Chondrocyte (in vitro differentiated cells): ENCODE data around the gene ZNF174. TPM values are rescaled to one million over a fixed set of nuclear protein-coding genes. Genes with fewer than 3 reads are reported as not detected.
A peak's percentile ranks its signal among the peaks of the same experiment; 100 is the strongest.

Source experiments
- DNase-seq: peaks from one replicate; pipeline ENCODE4 v3.0.0; 2021; ENCODE audit warnings: mixed read lengths, low spot score
- H3K27ac Mint-ChIP-seq: one replicate; pipeline ENCODE4 v1.8.0; 2021; ENCODE audit warnings: mild to moderate bottlenecking, moderate library complexity, mixed read lengths; ENCODE audit not compliant: unreplicated experiment
- H3K27me3 Mint-ChIP-seq: 2 replicates; pipeline ENCODE4 v1.8.0; 2021; ENCODE audit warnings: low read depth, mixed read lengths
- H3K36me3 Mint-ChIP-seq: 2 replicates; pipeline ENCODE4 v1.8.0; 2021; ENCODE audit warnings: low read depth, mixed read lengths
- H3K4me1 Mint-ChIP-seq: 2 replicates; pipeline ENCODE4 v1.8.0; 2021; ENCODE audit warnings: low read depth, mild to moderate bottlenecking, mixed read lengths
- H3K4me3 Mint-ChIP-seq: one replicate; pipeline ENCODE4 v1.8.0; 2021; ENCODE audit warnings: mild to moderate bottlenecking, moderate library complexity, mixed read lengths; ENCODE audit not compliant: unreplicated experiment
- H3K9me3 Mint-ChIP-seq: 2 replicates; pipeline ENCODE4 v1.8.0; 2021; ENCODE audit warnings: low read depth, mixed read lengths
- CTCF ChIP-seq: fragments of 200-600 bp; sonication (generic); IDR thresholded peaks from 2 replicates; pipeline ENCODE4 v1.5.0; 2021; ENCODE audit warnings: antibody characterized with exemption, mild to moderate bottlenecking, moderate library complexity
- total RNA-seq: library from RNA; stranded (reverse); gene quantifications from 3 replicates; pipeline ENCODE4 v1.2.1, GENCODE V29; 2021

ZNF174 gene
- total RNA-seq, 1 donor from 2014 or later, result 10.6 TPM

GRCh38 chr16:3439637-3440036 is 38.6 kb downstream of the ZNF174 start:
- no peak overlapping the region for H3K27ac Mint-ChIP-seq
- peaks cover 10% of the 10 kb centered on the region for H3K9me3 Mint-ChIP-seq
- H3K36me3 Mint-ChIP-seq, result peaks cover 18% of the 10 kb centered on the region
- TF ChIP-seq CTCF, result no peak
- peaks cover 12% of the 10 kb centered on the region for H3K4me1 Mint-ChIP-seq
- H3K4me3 Mint-ChIP-seq, result no peak overlapping the region
- H3K27me3 Mint-ChIP-seq, result no peaks in the 10 kb centered on the region
- no peak for DNase-seq

GRCh38 chr16:3443108-3444031 is 42.4 kb downstream of the ZNF174 start, which contains the start of the genes NAA60 and ZNF597:
NAA60 (plus strand) TSS chr16:3443680; CDS start chr16:3476228, 32,548 bp downstream.
ZNF597 (minus strand) TSS chr16:3443504; CDS start chr16:3443153, 351 bp downstream.
- Mint-ChIP-seq H3K27ac (peak within 1 kb of the TSS; percentile 98), H3K9me3 (peaks cover 10% of the 10 kb centered on the region), H3K4me3 (peak within 1 kb of the TSS; percentile 93), H3K27me3 (no peaks in the 10 kb centered on the region), H3K4me1 (peaks cover 15% of the 10 kb centered on the region), H3K36me3 (peaks cover 18% of the 10 kb centered on the region)
- TF ChIP-seq CTCF, result no peak
- DNase-seq, result no peak

GRCh38 chr16:3444032-3444388 is 43.0 kb downstream of the ZNF174 start:
- peak overlapping the region; percentile 93 for H3K4me3 Mint-ChIP-seq
- peaks cover 20% of the 10 kb centered on the region for H3K36me3 Mint-ChIP-seq
- peaks cover 10% of the 10 kb centered on the region for H3K9me3 Mint-ChIP-seq
- peak; percentile 22 for TF ChIP-seq CTCF
- no peak for DNase-seq
- H3K27me3 Mint-ChIP-seq, result no peaks in the 10 kb centered on the region
- H3K27ac Mint-ChIP-seq, result peak overlapping the region; percentile 98
- H3K4me1 Mint-ChIP-seq, result peaks cover 15% of the 10 kb centered on the region

GRCh38 chr16:3454093-3454492 is 53.1 kb downstream of the ZNF174 start:
- Mint-ChIP-seq H3K36me3 (peaks cover 5% of the 10 kb centered on the region), H3K27me3 (no peaks in the 10 kb centered on the region), H3K27ac (no peak overlapping the region), H3K4me1 (peaks cover 17% of the 10 kb centered on the region), H3K4me3 (no peak overlapping the region), H3K9me3 (no peaks in the 10 kb centered on the region)
- TF ChIP-seq CTCF, result no peak
- no peak for DNase-seq

- peaks cover 23% of the 10 kb centered on the region for H3K4me1 Mint-ChIP-seq
- peaks cover 5% of the 10 kb centered on the region for H3K36me3 Mint-ChIP-seq
- no peaks in the 10 kb centered on the region for H3K9me3 Mint-ChIP-seq
- H3K27ac Mint-ChIP-seq, result no peak overlapping the region
- H3K4me3 Mint-ChIP-seq, result no peak overlapping the region
- H3K27me3 Mint-ChIP-seq, result no peaks in the 10 kb centered on the region
- TF ChIP-seq CTCF, result no peak
- DNase-seq, result no peak
These were observed 53.7 kb downstream of the ZNF174 start for GRCh38 chr16:3454631-3455147.
